Measurements from ENCODE around the gene DCDC2C. TPM values are rescaled to one million over a fixed set of nuclear protein-coding genes. Genes with fewer than 3 reads are reported as not detected.

The DCDC2C gene
- total and polyA plus RNA-seq, 2 experiments from 2014 or later, result not detected

DNA sequence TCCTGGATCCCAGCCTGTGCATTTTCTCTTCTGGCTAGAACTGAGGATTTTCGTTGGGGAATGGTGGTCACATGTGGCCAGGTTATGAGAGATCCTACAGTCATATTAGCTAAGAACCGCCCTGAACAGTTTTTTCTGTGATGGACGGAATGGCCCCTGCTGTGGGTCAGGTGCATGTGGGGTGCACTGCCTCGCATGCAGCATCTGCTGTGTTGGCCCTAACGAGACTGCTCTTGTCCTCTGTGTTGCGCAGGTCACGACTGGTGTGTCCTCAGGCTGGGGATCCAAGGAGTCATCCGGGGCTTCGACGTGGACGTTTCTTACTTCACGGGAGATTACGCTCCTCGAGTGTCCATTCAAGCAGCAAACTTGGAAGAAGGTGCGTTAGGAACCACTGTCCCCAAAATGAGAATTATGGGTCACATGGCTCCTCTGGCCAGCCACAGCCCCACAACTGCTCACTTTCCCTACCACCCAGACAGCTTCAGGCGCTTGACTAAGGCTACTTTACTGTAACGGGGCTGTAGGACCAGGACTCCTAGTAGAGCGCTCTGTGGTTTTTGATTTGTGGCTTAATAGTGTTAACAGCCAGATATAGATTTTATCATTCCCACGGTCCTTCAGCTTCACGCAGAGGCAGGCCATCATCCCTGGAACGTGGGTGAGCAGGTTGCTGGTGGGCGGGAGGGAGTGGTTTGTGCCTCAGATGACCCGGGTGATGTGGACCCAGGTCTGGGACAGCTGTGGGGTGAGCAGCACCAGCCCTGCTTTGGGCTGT lies 23.6 kb upstream of the DCDC2C start:
- Histone ChIP-seq H3K4me3 (no peak overlapping the region), H3K4me1 (ENCODE audit: low read depth) (no peaks in the 10 kb centered on the region), H3K27me3 (no peaks in the 10 kb centered on the region), H3K36me3 (no peaks in the 10 kb centered on the region), H3K9me3 (ENCODE audit: low read depth) (no peaks in the 10 kb centered on the region), H3K27ac (no peak overlapping the region)
- no peak for DNase-seq (ENCODE audit: low read depth in 1 of 2, low spot score in 1 of 2)
- TF ChIP-seq, protein P1, sequence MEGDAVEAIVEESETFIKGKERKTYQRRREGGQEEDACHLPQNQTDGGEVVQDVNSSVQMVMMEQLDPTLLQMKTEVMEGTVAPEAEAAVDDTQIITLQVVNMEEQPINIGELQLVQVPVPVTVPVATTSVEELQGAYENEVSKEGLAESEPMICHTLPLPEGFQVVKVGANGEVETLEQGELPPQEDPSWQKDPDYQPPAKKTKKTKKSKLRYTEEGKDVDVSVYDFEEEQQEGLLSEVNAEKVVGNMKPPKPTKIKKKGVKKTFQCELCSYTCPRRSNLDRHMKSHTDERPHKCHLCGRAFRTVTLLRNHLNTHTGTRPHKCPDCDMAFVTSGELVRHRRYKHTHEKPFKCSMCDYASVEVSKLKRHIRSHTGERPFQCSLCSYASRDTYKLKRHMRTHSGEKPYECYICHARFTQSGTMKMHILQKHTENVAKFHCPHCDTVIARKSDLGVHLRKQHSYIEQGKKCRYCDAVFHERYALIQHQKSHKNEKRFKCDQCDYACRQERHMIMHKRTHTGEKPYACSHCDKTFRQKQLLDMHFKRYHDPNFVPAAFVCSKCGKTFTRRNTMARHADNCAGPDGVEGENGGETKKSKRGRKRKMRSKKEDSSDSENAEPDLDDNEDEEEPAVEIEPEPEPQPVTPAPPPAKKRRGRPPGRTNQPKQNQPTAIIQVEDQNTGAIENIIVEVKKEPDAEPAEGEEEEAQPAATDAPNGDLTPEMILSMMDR (IDR thresholded peaks at IDR 0.05; ENCODE audit: low read depth, low read length), result no peak

DNA sequence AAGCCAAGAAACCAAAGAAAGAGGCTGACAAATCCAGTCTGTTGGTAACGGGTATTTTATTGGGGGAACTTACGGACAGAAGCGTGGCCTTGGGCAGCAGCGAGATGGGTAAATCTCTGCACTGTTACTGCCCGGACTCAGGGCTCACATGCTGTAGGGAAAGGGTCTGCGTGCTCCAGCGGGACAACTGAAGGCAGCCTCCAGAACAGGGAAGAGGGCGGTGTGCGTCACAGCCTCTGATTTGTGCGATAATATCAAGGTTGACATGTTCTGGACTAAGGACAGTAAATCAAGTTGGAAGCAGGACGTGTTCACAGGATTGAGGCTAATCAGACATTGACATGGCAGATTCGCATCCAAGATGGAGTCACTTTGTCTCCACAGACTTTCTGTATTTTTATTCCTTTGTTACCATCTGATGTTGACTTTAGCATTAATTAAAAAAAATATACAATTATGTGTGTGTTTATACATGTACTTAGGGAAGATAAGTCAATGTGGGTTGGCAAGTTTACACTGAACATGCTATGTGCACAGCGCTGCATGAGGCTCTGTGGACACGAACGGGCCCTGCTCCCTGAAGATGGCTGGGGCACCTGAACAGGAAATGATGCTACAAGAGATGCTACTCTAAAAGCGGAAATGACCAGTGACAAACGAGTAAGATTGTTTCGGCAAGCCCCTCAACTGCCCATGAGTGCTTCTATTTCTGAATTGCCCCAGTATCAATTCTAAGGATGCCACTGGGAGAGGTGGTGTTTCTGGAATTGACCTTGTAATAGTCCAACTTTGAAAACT lies 22.6 kb upstream of the DCDC2C start:
- Histone ChIP-seq H3K36me3 (no peaks in the 10 kb centered on the region), H3K9me3 (ENCODE audit: low read depth) (no peaks in the 10 kb centered on the region), H3K27me3 (no peaks in the 10 kb centered on the region), H3K27ac (no peak overlapping the region), H3K4me1 (ENCODE audit: low read depth) (no peaks in the 10 kb centered on the region), H3K4me3 (no peak overlapping the region)
- TF ChIP-seq, protein P1 (IDR thresholded peaks at IDR 0.05; ENCODE audit: low read depth, low read length), result no peak
- DNase-seq (ENCODE audit: low read depth in 1 of 2, low spot score in 1 of 2), result no peak

DNA sequence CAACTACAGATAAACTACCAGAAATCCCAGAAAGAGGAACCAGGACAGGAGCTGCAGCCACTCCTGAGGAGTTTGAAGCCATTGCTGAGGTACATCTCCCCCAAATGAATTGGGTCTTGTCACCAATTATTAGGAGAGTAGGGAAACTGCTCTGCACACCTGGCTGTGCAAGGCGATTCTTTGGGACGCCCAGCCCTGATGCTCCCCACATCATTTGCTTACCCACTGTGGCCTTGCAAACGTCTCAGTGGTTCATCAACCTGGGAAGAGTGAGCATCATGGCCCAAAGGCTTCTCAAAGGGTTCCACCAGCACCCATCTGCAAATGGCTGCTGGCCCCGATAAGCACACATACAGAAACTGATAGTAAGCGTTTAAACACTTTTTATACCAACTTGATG lies 21.8 kb upstream of the DCDC2C start:
- DNase-seq (ENCODE audit: low read depth in 1 of 2, low spot score in 1 of 2), result no peak
- no peaks in the 10 kb centered on the region for H3K27me3 ChIP-seq
- no peak overlapping the region for H3K27ac ChIP-seq
- TF ChIP-seq, protein P1 (IDR thresholded peaks at IDR 0.05; ENCODE audit: low read depth, low read length), result no peak
- H3K36me3 ChIP-seq, result no peaks in the 10 kb centered on the region
- no peak overlapping the region for H3K4me3 ChIP-seq
- no peaks in the 10 kb centered on the region for H3K4me1 ChIP-seq (ENCODE audit: low read depth)
- H3K9me3 ChIP-seq (ENCODE audit: low read depth), result no peaks in the 10 kb centered on the region

- TF ChIP-seq, protein P1 (IDR thresholded peaks at IDR 0.05; ENCODE audit: low read depth, low read length), result no peak
- H3K9me3 ChIP-seq (ENCODE audit: low read depth), result no peaks in the 10 kb centered on the region
- no peaks in the 10 kb centered on the region for H3K4me1 ChIP-seq (ENCODE audit: low read depth)
- no peak overlapping the region for H3K4me3 ChIP-seq
- H3K27ac ChIP-seq, result no peak overlapping the region
- H3K36me3 ChIP-seq, result no peaks in the 10 kb centered on the region
- no peak for DNase-seq (ENCODE audit: low read depth in 1 of 2, low spot score in 1 of 2)
- no peaks in the 10 kb centered on the region for H3K27me3 ChIP-seq
Measured at GRCh38 chr2:3682811-3683210, 20.6 kb upstream of the DCDC2C start.

DNA sequence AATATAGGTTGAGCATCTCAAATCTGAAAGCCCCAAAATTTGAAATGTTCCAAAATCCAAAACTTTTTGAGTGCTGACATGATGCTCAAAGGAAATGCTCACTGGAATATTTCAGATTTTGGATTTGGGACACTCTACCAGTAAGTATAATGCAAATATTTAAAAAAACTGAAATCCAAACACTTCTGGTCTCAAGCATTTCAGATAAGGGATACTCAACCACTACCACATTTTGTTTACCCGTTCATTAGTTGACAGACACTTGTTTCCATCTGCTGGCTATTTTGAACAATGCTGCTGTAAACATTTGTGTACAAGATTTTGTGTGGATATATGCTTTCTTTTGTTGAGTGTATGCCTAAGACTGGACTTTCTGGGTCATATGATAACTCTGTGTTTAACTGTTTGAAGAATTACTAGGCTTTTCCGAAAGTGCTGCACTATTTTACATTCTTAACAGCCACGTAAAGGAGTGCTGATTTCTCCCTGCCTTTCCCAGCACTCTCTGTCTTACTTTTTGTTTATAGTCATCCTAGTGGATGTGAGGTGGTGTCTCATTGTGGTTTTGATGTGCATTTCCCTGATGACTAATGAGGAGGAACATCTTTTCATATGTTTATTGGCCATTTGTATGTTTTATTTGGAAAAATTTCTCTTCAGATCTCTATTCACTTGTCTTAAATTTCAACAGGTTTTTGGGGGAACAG lies 19.5 kb upstream of the DCDC2C start:
- Histone ChIP-seq H3K27me3 (no peaks in the 10 kb centered on the region), H3K4me3 (no peak overlapping the region), H3K27ac (no peak overlapping the region), H3K36me3 (no peaks in the 10 kb centered on the region), H3K4me1 (ENCODE audit: low read depth) (no peaks in the 10 kb centered on the region), H3K9me3 (ENCODE audit: low read depth) (no peaks in the 10 kb centered on the region)
- TF ChIP-seq, protein P1 (IDR thresholded peaks at IDR 0.05; ENCODE audit: low read depth, low read length), result no peak
- DNase-seq (ENCODE audit: low read depth in 1 of 2, low spot score in 1 of 2), result no peak
